RWPE2 (cell line): ENCODE measurements around the gene DUSP8.
A peak's percentile ranks its signal among the peaks of the same experiment; 100 is the strongest.

Source experiments
- ATAC-seq: fragments of 200-7000 bp; cut with Tn5 transposase; 3 replicates; pipeline ENCODE4 v1.9.1; 2021; ENCODE audit warnings: low read depth
- DNase-seq: peaks from one replicate; pipeline ENCODE4 v3.0.0-alpha.2; 2020; ENCODE audit warnings: low spot score
- H3K27ac ChIP-seq: fragments of 450-650 bp; 2 replicates; pipeline ENCODE4 v1.5.1; 2017; ENCODE audit warnings: mild to moderate bottlenecking; ENCODE audit not compliant: poor library complexity, severe bottlenecking
- H3K27me3 ChIP-seq: fragments of 250-450 bp; sonication (Bioruptor Pico); 2 replicates; pipeline ENCODE4 v1.5.1; 2021; ENCODE audit warnings: mild to moderate bottlenecking, moderate library complexity; ENCODE audit not compliant: insufficient read depth, poor library complexity, severe bottlenecking
- H3K36me3 ChIP-seq: fragments of 250-450 bp; sonication (Bioruptor Pico); 2 replicates; pipeline ENCODE4 v1.5.1; 2020; ENCODE audit warnings: low read depth, mild to moderate bottlenecking, moderate library complexity
- H3K4me1 ChIP-seq: fragments of 250-450 bp; sonication (Bioruptor Pico); 2 replicates; pipeline ENCODE4 v1.5.1; 2021; ENCODE audit warnings: mild to moderate bottlenecking, moderate library complexity; ENCODE audit not compliant: insufficient read depth, poor library complexity, severe bottlenecking
- H3K4me3 ChIP-seq: fragments of 250-450 bp; sonication (Bioruptor Pico); 2 replicates; pipeline ENCODE4 v1.5.1; 2021; ENCODE audit warnings: mild to moderate bottlenecking, moderate library complexity; ENCODE audit not compliant: severe bottlenecking
- H3K9me3 ChIP-seq: fragments of 250-450 bp; sonication (Bioruptor Pico); 2 replicates; pipeline ENCODE4 v1.5.1; 2021; ENCODE audit warnings: mild to moderate bottlenecking, moderate library complexity; ENCODE audit not compliant: severe bottlenecking
- CTCF ChIP-seq: fragments of 450-650 bp; IDR thresholded peaks from one replicate; pipeline ENCODE4 v1.5.1; 2017; ENCODE audit warnings: mild to moderate bottlenecking, moderate library complexity; ENCODE audit not compliant: poor library complexity, severe bottlenecking

DUSP8 gene

GRCh38 chr11:1520209-1520662, 51.8 kb downstream of the DUSP8 start:
- Histone ChIP-seq H3K4me3 (no peak overlapping the region), H3K4me1 (no peaks in the 10 kb centered on the region), H3K27me3 (no peaks in the 10 kb centered on the region), H3K27ac (no peak overlapping the region), H3K9me3 (no peaks in the 10 kb centered on the region), H3K36me3 (no peaks in the 10 kb centered on the region)
- no peak for TF ChIP-seq CTCF
- ATAC-seq: no peak
- no peak for DNase-seq

DNA sequence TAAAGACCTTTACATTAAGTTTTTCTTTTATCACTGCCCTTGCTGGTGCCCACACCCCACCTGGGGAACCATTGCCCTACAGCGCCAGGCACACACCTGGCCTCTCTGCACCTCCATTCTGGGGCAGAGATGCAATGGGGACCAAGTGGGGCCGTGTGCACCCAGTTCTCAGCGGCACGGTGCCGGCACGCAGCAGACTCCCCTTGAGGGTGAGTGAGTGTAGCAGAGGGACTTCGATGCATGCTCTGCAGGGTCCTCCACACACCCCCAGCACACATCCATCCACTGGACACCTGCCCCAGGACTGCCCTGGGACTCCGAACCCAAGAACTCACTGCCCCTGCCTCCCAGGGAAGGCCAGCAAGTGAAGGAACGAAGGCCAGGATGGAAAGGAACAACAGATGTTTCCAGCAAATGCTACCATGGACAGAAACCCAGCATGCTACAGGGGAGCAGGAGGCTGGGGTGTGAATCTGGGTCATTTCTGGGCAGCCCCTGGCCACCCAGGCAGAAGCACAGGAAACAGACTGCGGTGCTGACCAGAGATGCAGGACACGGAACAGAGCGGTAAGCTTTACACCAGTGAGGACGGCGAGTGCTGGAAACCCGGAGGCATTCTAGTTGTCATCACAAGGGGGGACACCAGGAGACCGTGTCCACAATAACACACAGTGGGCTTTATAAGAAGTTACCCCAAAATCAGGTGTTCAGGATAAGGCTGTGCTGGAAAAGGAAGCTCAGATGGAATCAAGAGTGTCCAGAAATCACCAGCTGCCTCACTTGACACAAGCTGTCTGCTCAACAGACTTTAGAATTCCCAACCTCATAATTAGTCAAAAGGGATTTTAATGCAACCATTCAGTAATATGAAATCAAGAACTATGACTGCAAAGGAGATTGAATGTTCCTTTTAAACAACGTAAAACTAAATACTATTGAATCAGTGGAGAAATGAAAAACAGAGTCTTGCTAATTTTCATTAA, 52.8 kb downstream of the DUSP8 start:
- Histone ChIP-seq H3K27ac (no peak overlapping the region), H3K27me3 (no peaks in the 10 kb centered on the region), H3K9me3 (no peaks in the 10 kb centered on the region), H3K36me3 (no peaks in the 10 kb centered on the region), H3K4me3 (no peak overlapping the region), H3K4me1 (no peaks in the 10 kb centered on the region)
- ATAC-seq: no peak
- no peak for TF ChIP-seq CTCF
- no peak for DNase-seq

DNA sequence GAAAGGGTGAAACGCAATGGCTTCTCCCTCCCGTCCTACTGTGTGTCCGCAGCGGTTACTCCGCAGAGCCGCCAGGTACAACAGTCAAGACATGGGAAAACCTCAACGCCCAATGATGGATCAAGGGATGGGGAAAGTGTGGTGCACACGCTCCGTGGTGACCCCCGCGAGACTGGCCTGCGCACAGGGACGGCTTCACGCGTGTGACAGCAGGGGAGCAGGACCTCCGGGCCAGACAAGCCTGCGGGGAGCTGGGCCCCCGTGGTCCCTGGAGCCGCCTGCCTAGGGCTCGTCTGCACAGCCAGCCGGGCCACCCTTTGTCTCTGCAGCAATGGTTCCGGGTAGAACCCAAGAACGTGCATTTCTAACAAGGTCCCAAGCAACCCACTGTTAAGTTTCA, 53.8 kb downstream of the DUSP8 start:
- Histone ChIP-seq H3K27me3 (no peaks in the 10 kb centered on the region), H3K36me3 (no peaks in the 10 kb centered on the region), H3K27ac (no peak overlapping the region), H3K4me1 (no peaks in the 10 kb centered on the region), H3K4me3 (no peak overlapping the region), H3K9me3 (no peaks in the 10 kb centered on the region)
- ATAC-seq: no peak
- TF ChIP-seq CTCF: no peak
- DNase-seq: peak; percentile 42

DNA sequence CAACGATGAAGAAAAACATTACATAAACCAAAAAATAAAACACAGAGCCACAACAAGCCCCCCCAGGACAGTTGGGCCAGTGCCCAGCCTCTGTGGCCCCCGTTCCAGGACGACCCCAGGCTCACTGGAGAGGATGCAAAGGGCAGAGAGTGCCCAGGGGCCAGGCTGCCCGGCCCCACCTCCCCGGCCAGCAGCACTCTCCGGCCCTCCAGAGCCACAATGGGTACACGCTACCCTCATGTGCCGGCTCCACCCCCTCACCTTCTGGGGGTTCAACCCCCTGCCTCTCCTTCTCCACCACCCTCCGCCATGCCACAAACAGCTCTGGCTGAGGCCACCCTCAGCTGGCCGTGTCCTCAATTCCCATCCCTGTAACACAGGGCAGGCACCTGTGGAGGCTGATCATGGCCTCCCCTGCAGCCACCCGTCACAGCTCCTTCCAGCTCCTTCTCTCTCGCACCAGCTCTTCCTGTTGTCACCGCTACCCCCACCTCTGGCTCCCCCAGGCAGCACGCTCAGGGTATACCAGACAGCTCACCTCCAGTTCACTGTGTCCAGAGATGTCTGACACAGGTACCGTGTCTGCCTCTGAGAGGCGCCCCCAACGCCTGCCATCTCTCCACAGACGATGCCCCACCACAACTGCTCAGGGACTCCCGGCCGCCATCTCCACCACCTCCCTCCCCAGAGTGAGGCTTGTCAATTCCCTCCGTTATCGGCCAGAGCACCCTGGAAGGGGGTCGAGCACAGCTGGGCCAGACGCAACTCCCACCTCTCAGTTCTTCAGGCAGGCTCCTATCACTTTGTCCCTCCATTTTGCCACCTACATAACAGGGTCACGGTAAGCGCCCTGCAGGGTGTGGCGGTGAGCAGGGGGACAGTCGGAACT, 54.7 kb downstream of the DUSP8 start:
- Histone ChIP-seq H3K4me3 (no peak overlapping the region), H3K36me3 (no peaks in the 10 kb centered on the region), H3K27ac (no peak overlapping the region), H3K27me3 (no peaks in the 10 kb centered on the region), H3K4me1 (no peaks in the 10 kb centered on the region), H3K9me3 (no peaks in the 10 kb centered on the region)
- TF ChIP-seq CTCF: no peak
- DNase-seq: peak; percentile 38
- ATAC-seq: no peak
